Endothelial cell of umbilical vein (primary cell): ENCODE results near the gene CCDC185. TPM values are rescaled to one million over a fixed set of nuclear protein-coding genes. Genes with fewer than 3 reads are reported as not detected.

ENCODE experiments used
- BruUV-seq: library from RNA; stranded (reverse); fragments of 400-500 nt; replicated peaks from 2 replicates; lab custom pipeline; 2021; lab: Mats Ljungman, UMichigan
- CTCF ChIA-PET: fragments of 300-600, 350-600 bp; sonication (Branson Sonifier 250); formaldehyde crosslinking; loops from one replicate; lab custom pipeline; 2021; ENCODE audit warnings: antibody characterized with exemption, inconsistent platforms; lab: Charles Lee
- POLR2A ChIA-PET: fragments of 300-600, 350-600 bp; sonication (Branson Sonifier 250); formaldehyde crosslinking; loops from one replicate; lab custom pipeline; 2021; ENCODE audit warnings: antibody characterized with exemption, inconsistent platforms; lab: Charles Lee
- DNase-seq: peaks from one replicate; pipeline ENCODE4 v3.0.0-alpha.2; 2011; ENCODE audit warnings: low read depth, low spot score
- FAIRE-seq: peaks from 2 replicates; lab custom pipeline; 2011; peaks lifted over from hg19 to GRCh38; lab: Jason Lieb, UNC
- H2AFZ ChIP-seq: 2 replicates; pipeline ENCODE4 v1.6.0; 2012; ENCODE audit warnings: low read depth, low read length, control low read depth, inconsistent platforms
- H3K27ac ChIP-seq: 2 replicates; pipeline ENCODE4 v1.5.1; 2011; ENCODE audit warnings: low read depth, mild to moderate bottlenecking, control low read depth, low read length, moderate library complexity; ENCODE audit not compliant: insufficient read depth
- H3K27me3 ChIP-seq, 2 experiments: 2 replicates each; pipeline versions ENCODE4 v1.6.0 to v1.6.1; 2011; ENCODE audit warnings: low read length in 2 of 2, mixed read lengths in 1 of 2; ENCODE audit not compliant: control insufficient read depth in 2 of 2, insufficient read depth in 2 of 2
- H3K36me3 ChIP-seq, 2 experiments: 2 replicates in 1 of 2; 3 replicates in 1 of 2; pipeline ENCODE4 v1.5.1; 2011; ENCODE audit warnings: low read length in 2 of 2, mild to moderate bottlenecking in 1 of 2, moderate library complexity in 1 of 2; ENCODE audit not compliant: control insufficient read depth in 2 of 2, insufficient read depth in 2 of 2; ENCODE audit errors: extremely low read depth in 1 of 2
- H3K4me1 ChIP-seq: 3 replicates; pipeline ENCODE4 v1.5.1; 2011; ENCODE audit warnings: mild to moderate bottlenecking, low read length; ENCODE audit not compliant: control insufficient read depth, insufficient read depth; ENCODE audit errors: extremely low read depth
- H3K4me2 ChIP-seq: 2 replicates; pipeline ENCODE4 v1.6.1; 2011; ENCODE audit warnings: low read length, control low read depth, mixed read lengths; ENCODE audit not compliant: insufficient read depth
- H3K4me3 ChIP-seq, 3 experiments: fragments of 200-600 bp in 1 of 3; sonication (generic), shearing (Covaris generic) in 1 of 3; replicated peaks in 1 of 3; 2 replicates each; pipeline ENCODE4 v1.5.1; 2011 to 2016; ENCODE audit warnings: control low read depth in 3 of 3, low read length in 3 of 3, mild to moderate bottlenecking in 2 of 3, inconsistent platforms in 1 of 3, low read depth in 1 of 3, moderate library complexity in 1 of 3; ENCODE audit not compliant: insufficient read depth in 1 of 3
- H3K79me2 ChIP-seq: 2 replicates; pipeline ENCODE4 v1.6.0; 2012; ENCODE audit warnings: low read length, inconsistent platforms; ENCODE audit not compliant: control insufficient read depth, insufficient read depth
- H3K9ac ChIP-seq: replicated peaks from 2 replicates; pipeline ENCODE3; 2011; ENCODE audit warnings: low read length, control low read depth; ENCODE audit not compliant: insufficient read depth; ENCODE audit errors: extremely low read depth
- H3K9me1 ChIP-seq: replicated peaks from 3 replicates; pipeline ENCODE4 v1.6.0; 2011; ENCODE audit warnings: mild to moderate bottlenecking, low read length; ENCODE audit not compliant: control insufficient read depth, insufficient read depth; ENCODE audit errors: extremely low read depth
- H3K9me3 ChIP-seq: replicated peaks from 2 replicates; pipeline ENCODE4 v1.5.1; 2012; ENCODE audit warnings: low read length, inconsistent platforms; ENCODE audit not compliant: control insufficient read depth, insufficient read depth
- H4K20me1 ChIP-seq: replicated peaks from 2 replicates; pipeline ENCODE3; 2011; ENCODE audit warnings: mild to moderate bottlenecking, low read length; ENCODE audit not compliant: control insufficient read depth, insufficient read depth; ENCODE audit errors: extremely low read depth
- EZH2 ChIP-seq: IDR thresholded peaks from 2 replicates; pipeline ENCODE4 v1.6.1; 2012; ENCODE audit warnings: borderline replicate concordance, low read depth, mild to moderate bottlenecking, moderate library complexity, low read length, inconsistent platforms; ENCODE audit not compliant: severe bottlenecking
- FOS ChIP-seq: IDR thresholded peaks from 2 replicates; pipeline ENCODE4 v1.6.1; 2011; ENCODE audit warnings: mild to moderate bottlenecking, low read length, moderate library complexity, borderline replicate concordance; ENCODE audit not compliant: insufficient read depth
- GATA2 ChIP-seq: IDR thresholded peaks from 2 replicates; pipeline ENCODE4 v1.7.0; 2011; ENCODE audit warnings: low read depth, mild to moderate bottlenecking, moderate library complexity, mixed read lengths, low read length; ENCODE audit not compliant: insufficient read length, insufficient read depth
- JUN ChIP-seq: IDR thresholded peaks from 2 replicates; pipeline ENCODE4 v1.6.1; 2011; ENCODE audit warnings: borderline replicate concordance, low read depth; ENCODE audit not compliant: insufficient read length, insufficient read depth
- MYC ChIP-seq: IDR thresholded peaks from one replicate; pipeline ENCODE4 v1.6.1; 2011; ENCODE audit warnings: mild to moderate bottlenecking, low read depth, low read length
- POLR2A ChIP-seq: IDR thresholded peaks from 2 replicates; pipeline ENCODE4 v1.6.1; 2012; ENCODE audit warnings: low read depth, mild to moderate bottlenecking, control low read depth, low read length
- POLR2AphosphoS5 ChIP-seq: IDR thresholded peaks from 2 replicates; pipeline ENCODE4 v1.6.1; 2012; ENCODE audit warnings: low read depth, mild to moderate bottlenecking, control low read depth, low read length, moderate library complexity; ENCODE audit not compliant: insufficient read depth
- dilution Hi-C: fragments of 300-500 bp; cut with MboI; formaldehyde crosslinking; loops from one replicate; pipeline ENCODE4 v1.15.0; 2019; ENCODE audit warnings: low sequenced_read_pairs; ENCODE audit not compliant: extremely low pct_ligation_motif_present
- intact Hi-C: fragments of 100-400 bp; cut with micrococcal nuclease; formaldehyde crosslinking; loops from one replicate; pipeline ENCODE4 v1.10.0; 2022
- polyA plus RNA-seq, 4 experiments: library from polyadenylated mRNA; depleted of rRNA in 3 of 4; stranded (reverse) in 3 of 4; unstranded in 1 of 4; fragments of >200 nt; gene quantifications; 2 replicates each; pipeline versions ENCODE4 v1.2.1 to v1.2.3, GENCODE V29; 2011 to 2012; ENCODE audit warnings: missing spikeins in 1 of 4
- total RNA-seq: library from RNA; stranded (reverse); gene quantifications from 2 replicates; pipeline ENCODE4 v1.2.3, GENCODE V29; 2021
- TF ChIP-seq, protein P1 (sequence below), 2 donors: IDR thresholded peaks; 1 replicate in 1 of 2; 2 replicates in 1 of 2; pipeline ENCODE4 v1.5.1; 2011; ENCODE audit warnings: low read length in 2 of 2, mild to moderate bottlenecking in 2 of 2, moderate library complexity in 2 of 2, control low read depth in 1 of 2, inconsistent platforms in 1 of 2, low read depth in 1 of 2; ENCODE audit not compliant: insufficient read depth in 1 of 2; ENCODE audit errors: extremely low read depth in 1 of 2
- TF ChIP-seq, protein P2 (sequence below): IDR thresholded peaks from 2 replicates; pipeline ENCODE4 v1.6.1; 2011; ENCODE audit not compliant: insufficient read depth, insufficient read length

The CCDC185 gene
- total and polyA plus RNA-seq, 2 donors (not counting 3 experiments of a cell fraction or from before 2014, with no cell fraction given), result not detected

GRCh38 chr1:223422911-223423310 lies 29.7 kb downstream of the CCDC185 start:
- Histone ChIP-seq H3K4me2 (no peak overlapping the region), H3K4me1 (no peaks in the 10 kb centered on the region), H4K20me1 (no peaks in the 10 kb centered on the region), H2AFZ (no peak overlapping the region), H3K27ac (no peak overlapping the region), H3K9ac (no peak overlapping the region), H3K36me3 (no peaks in the 10 kb centered on the region), H3K9me3 (no peaks in the 10 kb centered on the region), H3K4me3 (no peak overlapping the region), H3K9me1 (no peaks in the 10 kb centered on the region), H3K79me2 (no peaks in the 10 kb centered on the region), H3K27me3 (no peaks in the 10 kb centered on the region)
- dilution Hi-C loops (no loop called here), intact Hi-C loops (no loop called here)
- no TSS peak for BruUV-seq
- ChIA-PET CTCF (no interaction called here), POLR2A (no interaction called here)
- FAIRE-seq (no peak), DNase-seq (no peak)
- TF ChIP-seq, protein P1, sequence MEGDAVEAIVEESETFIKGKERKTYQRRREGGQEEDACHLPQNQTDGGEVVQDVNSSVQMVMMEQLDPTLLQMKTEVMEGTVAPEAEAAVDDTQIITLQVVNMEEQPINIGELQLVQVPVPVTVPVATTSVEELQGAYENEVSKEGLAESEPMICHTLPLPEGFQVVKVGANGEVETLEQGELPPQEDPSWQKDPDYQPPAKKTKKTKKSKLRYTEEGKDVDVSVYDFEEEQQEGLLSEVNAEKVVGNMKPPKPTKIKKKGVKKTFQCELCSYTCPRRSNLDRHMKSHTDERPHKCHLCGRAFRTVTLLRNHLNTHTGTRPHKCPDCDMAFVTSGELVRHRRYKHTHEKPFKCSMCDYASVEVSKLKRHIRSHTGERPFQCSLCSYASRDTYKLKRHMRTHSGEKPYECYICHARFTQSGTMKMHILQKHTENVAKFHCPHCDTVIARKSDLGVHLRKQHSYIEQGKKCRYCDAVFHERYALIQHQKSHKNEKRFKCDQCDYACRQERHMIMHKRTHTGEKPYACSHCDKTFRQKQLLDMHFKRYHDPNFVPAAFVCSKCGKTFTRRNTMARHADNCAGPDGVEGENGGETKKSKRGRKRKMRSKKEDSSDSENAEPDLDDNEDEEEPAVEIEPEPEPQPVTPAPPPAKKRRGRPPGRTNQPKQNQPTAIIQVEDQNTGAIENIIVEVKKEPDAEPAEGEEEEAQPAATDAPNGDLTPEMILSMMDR (IDR thresholded peaks at IDR 0.05; ENCODE audit: extremely low read depth in 1 of 2, insufficient read depth in 1 of 2, low read depth in 1 of 2, low read length in 2 of 2), result no peak
- TF ChIP-seq EZH2 (no peak), FOS (no peak), POLR2AphosphoS5 (no peak), JUN (no peak), MYC (no peak), POLR2A (no peak), GATA2 (no peak)
- TF ChIP-seq, protein P2, sequence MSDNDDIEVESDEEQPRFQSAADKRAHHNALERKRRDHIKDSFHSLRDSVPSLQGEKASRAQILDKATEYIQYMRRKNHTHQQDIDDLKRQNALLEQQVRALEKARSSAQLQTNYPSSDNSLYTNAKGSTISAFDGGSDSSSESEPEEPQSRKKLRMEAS, result no peak
